Lower leg skin (tissue), 4 donors: Measurements from ENCODE around the gene MYCN. TPM values are rescaled to one million over a fixed set of nuclear protein-coding genes. Genes with fewer than 3 reads are reported as not detected.
"Not testable (repeated sequence)": the region's sequence is repeated elsewhere in the genome, so short reads cannot be mapped to it uniquely, and the experiment has no call there.

ENCODE experiments used
- DNase-seq, 2 donors: peaks; one replicate each; pipeline ENCODE4 v3.0.0-alpha.2; 2019; ENCODE audit warnings: low spot score in 2 of 2
- H3K4me3 ChIP-seq: fragments of 200-600 bp; sonication (generic); 2 replicates; pipeline ENCODE4 v1.5.1; 2017; ENCODE audit warnings: mild to moderate bottlenecking, low read depth; ENCODE audit not compliant: poor library complexity, severe bottlenecking
- CTCF ChIP-seq, 3 donors: fragments of 450-650 bp; IDR thresholded peaks; one replicate each; pipeline ENCODE4 v1.5.1; 2016; ENCODE audit warnings: antibody characterized with exemption in 3 of 3, mild to moderate bottlenecking in 3 of 3, moderate library complexity in 2 of 3
- POLR2A ChIP-seq, 2 donors: fragments of 450-650 bp; IDR thresholded peaks; one replicate each; pipeline ENCODE4 v1.6.1; 2016 to 2017; ENCODE audit warnings: antibody characterized with exemption in 2 of 2, mild to moderate bottlenecking in 1 of 2, moderate library complexity in 1 of 2
- WGBS, 2 donors: methylation state at CpG; one replicate each; pipeline ENCODE4 v1.1.5; 2018; 5-methylcytosine and 5-hydroxymethylcytosine counted together
- intact Hi-C: fragments of 100-400 bp; cut with DNase I; formaldehyde crosslinking; loops from one replicate; pipeline ENCODE4 v1.15.0; 2023; ENCODE audit warnings: low total_unique reads
- total RNA-seq, 4 donors: library from RNA; depleted of rRNA; stranded (reverse); fragments of >200 nt; gene quantifications; one replicate each; pipeline ENCODE4 v1.1.0, GENCODE V29; 2016

MYCN gene
- total RNA-seq, 4 donors from 2014 or later: 0.15 to 1.5 (median 0.64) TPM; not detected in 1

- intact Hi-C loops: no loop called here
- DNase-seq: no peak
- TF ChIP-seq CTCF (IDR thresholded peaks at IDR 0.05): no peak
- TF ChIP-seq POLR2A (IDR thresholded peaks at IDR 0.05): no peak
- no peak overlapping the region for H3K4me3 ChIP-seq
- WGBS, 2 donors: 89 to 92% methylated on average over 5 of the region's 5 CpGs
Measured at GRCh38 chr2:15906778-15907177, 33.6 kb upstream of the MYCN start.

GRCh38 chr2:15907461-15908324, 32.7 kb upstream of the MYCN start:
- DNase-seq: no peak
- WGBS, 2 donors: 94% methylated on average over 2 of the region's 2 CpGs
- TF ChIP-seq CTCF (IDR thresholded peaks at IDR 0.05) (no peak), POLR2A (IDR thresholded peaks at IDR 0.05) (no peak)
- intact Hi-C loops: no loop called here
- H3K4me3 ChIP-seq: no peak overlapping the region

- H3K4me3 ChIP-seq: no peak overlapping the region
- no peak for DNase-seq
- 83 to 91% methylated on average over 4 of the region's 4 CpGs for WGBS, 2 donors
- no peak for TF ChIP-seq CTCF (IDR thresholded peaks at IDR 0.05)
- TF ChIP-seq POLR2A (IDR thresholded peaks at IDR 0.05): no peak
- intact Hi-C loops: no loop called here
Measured at GRCh38 chr2:15908371-15908770, 32.0 kb upstream of the MYCN start.

GRCh38 chr2:15909157-15909556, 31.2 kb upstream of the MYCN start:
- H3K4me3 ChIP-seq: no peak overlapping the region
- TF ChIP-seq POLR2A (IDR thresholded peaks at IDR 0.05) (no peak), CTCF (IDR thresholded peaks at IDR 0.05) (no peak)
- peak in 1 of 2 donors; percentile 13 for DNase-seq
- intact Hi-C loops: no loop called here
- 89 to 91% methylated on average over 4 of the region's 4 CpGs for WGBS, 2 donors

- WGBS, 2 donors: 89% methylated on average over 4 of the region's 4 CpGs
Measured at GRCh38 chr2:15909736-15910135, 30.6 kb upstream of the MYCN start.

GRCh38 chr2:15911270-15911669, 29.1 kb upstream of the MYCN start:
- DNase-seq, H3K4me3 ChIP-seq, intact Hi-C loops: not testable (repeated sequence)
- WGBS, 2 donors: 91 to 92% methylated on average over 3 of the region's 3 CpGs

More at GRCh38 chr2:15909736-15910135, 30.6 kb upstream of the MYCN start:
- TF ChIP-seq CTCF (IDR thresholded peaks at IDR 0.05) (no peak), POLR2A (IDR thresholded peaks at IDR 0.05) (no peak)
- peak in 1 of 2 donors; percentile 3 for DNase-seq
- intact Hi-C loops: no loop called here
- H3K4me3 ChIP-seq: no peak overlapping the region
